ENCODE data around the gene CRACR2B.

- TF ChIP-seq CTCF (IDR thresholded peaks at IDR 0.05), result no peak
- no peak for TF ChIP-seq POLR2A (IDR thresholded peaks at IDR 0.05)
These were observed 47.7 kb upstream of the CRACR2B start for GRCh38 chr11:779955-780532.
